Activated T-cell treated with anti-CD3 and anti-CD28 coated beads for 24 hours (primary cell): ENCODE measurements around the gene CNOT6L.
"Not testable (repeated sequence)": the region's sequence is repeated elsewhere in the genome, so short reads cannot be mapped to it uniquely, and the experiment has no call there.

Source experiments
- DNase-seq: peaks from one replicate; pipeline ENCODE4 v3.0.0-alpha.2; 2020; ENCODE audit warnings: low read depth

CNOT6L gene

DNA sequence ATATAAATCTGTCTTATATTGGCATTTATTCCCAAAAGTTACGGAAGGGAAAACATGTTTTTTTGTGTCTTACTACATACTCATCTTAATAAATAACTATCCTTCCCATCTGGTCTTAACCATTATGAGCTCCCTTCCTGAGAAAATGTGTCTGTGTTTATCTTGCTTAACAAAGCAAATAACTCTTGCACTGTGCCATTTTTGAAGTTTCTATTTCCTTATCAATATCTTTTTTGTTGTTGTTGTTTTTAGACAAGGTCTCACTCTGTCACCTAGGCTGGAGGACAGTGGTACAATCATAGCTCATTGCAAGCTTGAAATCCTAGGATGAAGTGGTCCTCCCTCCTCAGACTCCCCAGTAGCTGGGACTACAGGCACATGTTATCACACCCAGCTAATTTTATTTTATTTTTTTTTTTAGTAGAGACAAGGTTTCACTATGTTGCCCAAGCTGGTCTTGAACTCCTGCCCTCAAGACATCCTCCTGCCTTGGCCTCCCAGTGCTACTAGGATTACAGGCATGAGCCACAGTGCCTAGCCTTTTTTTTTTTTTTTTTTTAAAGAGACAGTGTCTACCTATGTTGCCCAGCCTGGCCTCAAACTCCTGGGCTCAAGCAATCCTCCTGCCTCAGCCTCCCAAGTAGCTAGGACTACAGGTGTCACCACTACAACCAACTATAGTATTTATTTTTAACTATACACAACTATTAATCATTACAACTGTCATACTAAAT lies 36.9 kb downstream of the CNOT6L start:
- no peak for DNase-seq

DNA sequence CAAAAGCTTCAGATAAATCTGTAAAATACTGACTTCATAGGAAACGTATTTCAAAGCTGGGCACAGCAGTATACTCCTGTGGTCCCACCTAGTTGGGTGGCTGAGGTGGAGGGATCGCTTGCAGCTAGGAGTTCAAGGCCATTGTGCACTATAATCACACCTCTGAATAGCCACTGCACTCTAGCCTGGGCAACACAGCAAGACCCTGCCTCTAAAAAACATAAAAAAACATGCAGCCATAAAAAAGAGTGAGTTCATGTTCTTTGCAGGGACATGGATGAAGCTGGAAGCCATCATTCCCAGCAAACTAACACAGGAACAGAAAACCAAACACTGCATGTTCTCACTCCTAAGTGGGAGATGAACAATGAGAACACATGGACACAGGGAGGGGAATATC lies 38.4 kb downstream of the CNOT6L start:
- DNase-seq: not testable (repeated sequence)

DNA sequence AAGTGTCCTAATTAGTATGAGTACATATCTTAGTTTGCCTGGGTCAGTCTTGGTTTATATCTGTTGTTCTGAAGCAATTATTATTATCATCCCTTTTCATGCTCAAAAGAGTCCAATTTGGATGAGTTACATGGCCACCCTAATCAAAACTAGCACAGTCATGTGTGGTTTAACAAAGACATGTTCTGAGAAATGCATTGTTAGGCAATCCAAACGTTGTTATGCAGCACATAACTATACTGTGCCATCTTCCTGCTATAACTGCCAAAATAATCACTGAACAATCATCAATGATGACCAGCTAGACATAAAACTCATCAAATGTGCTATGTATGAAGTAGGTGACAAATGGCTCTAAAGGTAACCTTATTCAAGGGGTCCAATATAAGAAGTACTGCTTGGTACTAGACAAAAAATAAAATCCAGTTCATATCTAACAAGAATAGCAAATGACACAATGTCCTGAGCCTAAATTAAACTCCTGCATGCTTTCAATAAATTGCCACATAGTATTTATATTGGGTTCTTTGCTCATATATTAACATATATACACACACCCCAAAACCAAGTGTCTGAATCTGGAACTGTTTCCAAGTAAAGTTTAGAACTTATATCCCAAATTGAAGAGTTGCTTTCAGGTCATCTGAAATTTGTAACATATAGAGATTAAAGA lies 41.9 kb downstream of the CNOT6L start:
- DNase-seq: no peak

DNA sequence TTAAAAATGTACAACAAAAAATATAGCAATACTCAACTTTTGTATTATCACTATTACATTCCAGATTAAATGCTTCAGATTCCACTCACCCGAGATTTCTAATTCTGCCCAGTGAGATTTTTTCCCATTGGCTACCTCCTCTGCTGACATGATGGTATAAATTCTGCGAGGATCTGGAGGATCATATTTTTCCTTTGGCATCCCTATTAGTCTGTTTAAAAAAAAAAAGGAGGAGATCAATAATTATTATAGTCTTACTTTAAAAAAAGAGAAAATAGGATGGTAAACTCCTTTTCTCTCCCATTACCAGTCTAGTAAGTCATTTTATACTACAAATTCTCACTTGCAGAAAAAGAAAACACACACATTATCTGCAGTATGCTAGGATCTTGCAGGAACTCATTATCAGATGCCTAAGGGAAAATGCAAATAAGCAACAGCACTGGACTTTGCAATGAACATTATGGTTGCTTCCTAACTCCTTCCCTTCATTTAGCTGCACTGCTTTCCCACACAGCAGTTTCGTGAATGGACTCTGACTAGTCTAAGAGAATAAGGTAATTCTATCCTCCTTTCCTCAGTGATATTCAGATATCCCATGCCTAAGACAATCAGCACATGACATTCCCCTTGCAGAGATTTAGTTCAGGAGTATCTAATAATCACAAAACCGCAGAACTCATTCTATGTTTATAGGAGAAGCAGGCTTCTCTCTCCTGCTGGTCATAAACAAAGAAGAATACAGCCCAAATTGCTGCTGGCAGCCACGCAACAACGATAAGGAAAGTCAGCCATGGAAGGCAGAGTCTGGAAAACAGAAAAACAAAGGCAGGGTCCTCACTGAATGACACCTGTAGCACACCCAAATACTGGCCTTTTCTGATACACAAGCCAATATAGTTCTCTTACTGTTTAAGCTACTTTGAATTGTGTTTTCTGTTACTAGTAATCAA lies 42.7 kb downstream of the CNOT6L start:
- DNase-seq: no peak

DNA sequence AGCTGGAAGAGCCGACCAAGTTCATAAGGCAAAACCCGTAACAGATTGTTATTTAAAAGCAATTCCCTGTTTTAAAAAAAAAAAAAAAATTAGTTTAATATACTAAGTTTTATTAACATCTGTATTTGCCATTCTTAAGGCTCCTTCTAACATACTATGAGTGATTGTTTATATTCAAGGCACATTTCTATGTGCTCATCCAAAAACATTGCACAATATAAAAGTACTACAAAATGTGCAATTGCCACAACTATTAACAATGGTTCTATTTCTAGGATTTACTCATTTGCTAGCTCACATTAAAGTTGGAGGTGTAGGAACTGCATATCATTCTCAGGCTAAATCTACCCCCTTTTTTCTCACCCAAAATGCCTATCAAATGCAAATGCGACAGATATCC lies 46.1 kb downstream of the CNOT6L start:
- DNase-seq: no peak

DNA sequence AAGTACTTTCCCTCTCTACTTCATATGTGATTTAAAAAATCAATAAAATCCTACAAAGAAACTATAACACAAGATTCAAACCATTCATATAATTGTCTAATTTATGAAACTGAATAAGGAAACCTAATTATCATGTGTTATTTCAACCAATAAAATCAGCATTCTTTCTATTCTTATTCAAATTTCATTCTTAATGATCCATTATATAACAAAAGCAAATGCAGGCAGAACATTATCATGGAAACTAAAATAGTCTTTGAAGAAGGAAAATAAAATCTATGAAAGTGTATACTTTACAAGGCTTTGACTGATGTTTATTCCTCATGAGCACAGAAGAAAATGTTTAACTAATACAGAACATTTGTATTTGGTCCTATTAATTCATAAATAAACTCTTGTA lies 47.6 kb downstream of the CNOT6L start:
- DNase-seq: no peak

DNA sequence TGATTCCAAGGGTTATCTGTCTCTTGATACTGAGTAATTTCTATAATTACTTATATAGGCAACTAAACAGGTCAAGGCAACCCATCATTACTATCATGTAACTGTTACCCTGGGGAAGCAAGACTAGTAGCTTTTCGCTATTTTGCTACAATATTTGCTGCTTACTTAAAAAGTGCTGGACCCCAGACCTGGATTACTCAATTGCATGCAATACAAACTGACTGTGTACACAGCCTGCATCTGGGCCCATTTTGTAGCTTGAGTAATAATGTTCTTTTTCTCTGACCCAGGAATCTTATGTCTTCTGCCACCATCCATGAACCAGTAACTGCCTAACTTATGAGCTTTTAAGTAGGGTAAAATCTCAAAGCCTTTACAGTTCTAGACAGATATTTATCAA lies 53.4 kb downstream of the CNOT6L start:
- no peak for DNase-seq

DNA sequence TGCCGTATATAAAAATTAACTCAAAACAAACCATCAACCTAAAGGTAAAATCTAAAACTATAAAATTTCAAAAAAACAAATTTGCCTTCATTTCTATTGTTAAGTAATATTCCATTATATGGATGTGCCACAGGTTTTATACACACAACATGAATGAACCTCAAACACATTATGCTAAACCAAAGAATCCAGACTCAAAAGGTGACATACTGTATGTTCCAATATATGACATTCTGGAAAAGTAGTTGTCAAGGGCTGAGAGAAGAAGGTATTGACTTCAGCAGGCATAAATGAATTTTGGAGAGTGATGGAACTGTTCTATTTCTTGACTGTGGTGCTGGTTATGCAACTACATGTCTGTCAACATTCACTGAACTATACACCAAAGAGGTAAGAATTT lies 56.6 kb downstream of the CNOT6L start:
- no peak for DNase-seq

DNA sequence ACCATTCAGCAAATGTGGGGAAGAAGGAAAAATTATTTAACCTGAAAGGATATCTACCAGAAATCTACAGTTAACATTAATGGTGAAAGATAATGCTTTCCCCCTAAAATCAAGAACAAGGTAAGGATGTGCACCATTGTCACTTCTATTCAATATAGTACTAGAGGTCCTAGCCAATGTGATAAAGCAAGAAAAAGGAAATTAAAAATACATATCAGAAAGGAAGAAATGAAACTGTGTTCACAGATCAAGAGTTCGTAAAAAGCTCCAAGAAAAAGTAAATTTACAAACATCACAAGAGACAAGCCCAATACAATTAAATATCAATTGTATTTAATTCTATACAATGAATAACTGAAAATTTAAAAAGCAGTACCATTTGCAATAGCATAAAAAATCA lies 57.6 kb downstream of the CNOT6L start:
- DNase-seq: no peak

DNA sequence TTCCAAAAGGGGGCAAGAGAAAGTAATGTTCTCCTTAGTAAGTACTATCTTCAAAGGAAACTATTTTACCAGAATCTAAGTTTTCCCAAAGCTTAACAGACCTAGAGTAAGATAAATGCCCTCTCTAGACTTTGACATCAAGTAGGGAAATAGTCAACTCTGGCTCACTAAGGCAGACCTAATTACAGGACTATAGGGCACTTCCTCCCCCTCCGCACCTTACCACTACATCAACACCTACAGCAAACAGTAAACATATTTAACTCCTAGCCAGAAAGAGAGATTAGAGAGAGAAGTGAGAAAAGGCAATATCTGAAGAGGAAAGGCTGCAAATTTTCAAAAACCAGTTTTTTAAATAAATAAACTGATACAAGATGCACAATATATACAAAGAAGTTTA lies 60.4 kb downstream of the CNOT6L start:
- DNase-seq: no peak

DNA sequence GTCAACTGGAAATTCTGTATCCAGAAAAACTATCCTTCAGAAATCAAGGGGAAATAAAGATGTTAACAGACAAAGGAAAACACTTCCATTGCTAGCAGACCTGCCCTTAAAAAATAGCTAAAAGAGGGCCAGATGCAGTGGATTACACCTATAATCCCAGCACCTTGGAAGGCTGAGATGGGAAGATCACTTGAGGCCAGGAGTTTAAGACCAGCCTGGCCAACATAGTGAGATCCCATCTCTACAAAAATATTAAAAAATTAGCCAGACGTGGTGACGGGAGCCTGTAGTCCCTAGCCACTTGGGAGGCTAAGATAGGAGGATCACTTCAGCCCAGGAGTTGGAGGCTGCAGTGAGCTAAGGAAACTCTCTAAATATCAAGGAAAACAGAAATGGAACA lies 67.4 kb downstream of the CNOT6L start:
- no peak for DNase-seq

DNA sequence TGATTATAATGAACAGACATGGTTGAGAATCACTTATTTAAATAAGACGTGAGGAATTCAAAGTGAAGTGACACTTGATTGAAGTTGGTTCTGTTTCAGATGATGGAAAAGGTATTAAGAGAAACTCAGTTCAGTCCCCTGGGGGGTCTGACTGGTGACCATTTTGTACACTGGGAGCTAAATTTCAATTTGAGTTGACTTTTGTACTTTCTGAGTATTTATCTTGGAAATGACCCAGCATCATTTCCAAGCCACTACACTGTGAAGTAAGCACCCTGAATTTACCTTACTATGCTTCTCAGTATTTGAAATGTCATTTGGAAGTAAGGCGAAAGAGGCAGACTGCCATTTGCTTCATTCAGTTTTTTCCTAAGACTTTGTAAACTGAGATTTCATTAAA lies 73.4 kb downstream of the CNOT6L start:
- no peak for DNase-seq

DNA sequence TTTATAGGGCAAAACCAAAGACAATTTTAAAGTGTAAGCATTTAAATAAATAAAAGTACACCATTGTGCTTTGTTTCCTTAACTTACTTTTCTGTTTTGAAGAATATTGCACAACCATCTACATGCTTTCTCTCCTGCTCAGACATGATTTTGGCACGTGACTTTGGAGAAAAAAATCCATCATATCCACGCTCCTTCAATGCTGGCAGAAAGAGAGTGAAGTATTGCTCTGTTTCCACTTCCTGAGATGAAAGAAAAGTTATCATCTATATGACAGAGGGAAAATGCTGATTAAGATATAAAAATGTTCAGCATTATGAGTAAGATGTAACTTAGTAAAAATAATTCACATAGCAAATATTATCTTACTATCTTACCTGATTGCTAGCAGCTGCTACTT lies 77.1 kb downstream of the CNOT6L start:
- DNase-seq: no peak

DNA sequence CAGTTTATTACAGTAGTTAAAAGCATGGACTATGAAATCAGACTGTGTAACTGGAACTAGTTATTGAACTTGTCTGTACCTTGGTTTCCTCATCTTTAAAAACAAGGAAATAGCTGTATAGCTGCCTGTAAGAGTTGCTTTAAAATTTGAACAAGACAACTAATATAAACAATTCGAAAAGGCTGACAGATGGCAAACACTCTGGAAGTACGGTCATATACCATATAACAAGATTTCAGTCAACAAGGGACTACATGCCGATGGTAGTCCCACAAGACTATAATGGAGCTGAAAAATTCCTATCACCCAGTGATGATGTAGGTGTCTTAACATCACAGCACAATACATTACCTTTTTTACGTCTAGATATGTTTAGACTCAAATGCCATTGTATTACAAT lies 78.7 kb downstream of the CNOT6L start:
- DNase-seq: no peak

DNA sequence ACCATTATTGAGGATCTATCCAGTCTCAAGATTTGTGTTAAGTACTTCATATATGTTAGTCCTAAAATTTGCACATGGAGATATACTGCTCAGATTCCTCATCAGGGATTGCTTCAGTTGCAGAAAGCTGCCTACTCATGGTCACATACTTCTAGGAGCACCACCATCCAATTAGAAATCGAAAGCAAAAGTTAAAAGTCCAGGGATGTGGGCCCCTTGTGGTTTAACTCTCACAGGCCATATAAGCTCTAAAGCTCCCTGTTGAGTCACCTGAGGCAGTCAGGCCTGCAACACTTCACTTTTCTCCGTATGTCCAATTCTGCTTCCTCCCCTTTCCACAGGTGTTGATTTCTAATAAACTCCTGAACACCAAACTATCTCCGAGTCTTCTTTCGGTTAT lies 84.2 kb downstream of the CNOT6L start:
- DNase-seq: peak; percentile 22

DNA sequence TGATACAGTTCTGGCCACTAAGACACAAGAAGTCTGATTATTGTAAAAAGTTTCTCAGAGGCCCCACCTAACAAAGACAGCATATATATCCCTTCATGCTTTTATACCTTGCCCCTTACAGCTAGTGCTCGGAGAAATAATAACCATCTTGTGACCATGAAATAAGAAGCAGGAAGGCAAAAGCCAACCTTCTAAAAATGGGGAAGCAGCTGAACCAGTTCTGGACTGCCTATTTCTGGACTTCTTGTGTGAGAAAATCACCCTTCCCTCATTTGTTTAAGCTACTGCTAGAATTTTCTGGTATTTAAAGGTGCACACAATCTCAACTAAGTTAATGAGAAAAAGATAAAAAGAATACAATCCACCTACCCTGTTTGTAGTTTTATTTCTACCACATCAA lies 87.5 kb downstream of the CNOT6L start:
- no peak for DNase-seq

DNA sequence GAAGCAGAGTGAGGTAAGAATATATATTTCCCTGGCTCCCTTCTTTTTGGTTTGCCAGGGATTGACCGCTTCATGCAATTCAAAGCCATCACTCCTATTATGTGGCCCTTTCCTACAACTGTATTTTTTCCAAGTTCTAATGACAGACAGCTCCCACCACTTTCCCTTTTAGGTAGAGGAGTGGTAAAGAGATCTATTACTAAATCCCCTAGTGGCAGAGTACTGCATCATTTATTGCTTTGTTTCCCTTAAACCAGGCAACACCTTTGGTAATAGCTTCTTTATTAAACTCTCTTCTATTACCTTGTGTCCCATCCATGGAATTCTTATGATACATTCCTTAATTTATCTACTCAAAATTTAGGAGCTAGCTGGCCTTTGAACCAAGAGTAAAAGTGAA lies 90.7 kb downstream of the CNOT6L start:
- no peak for DNase-seq

DNA sequence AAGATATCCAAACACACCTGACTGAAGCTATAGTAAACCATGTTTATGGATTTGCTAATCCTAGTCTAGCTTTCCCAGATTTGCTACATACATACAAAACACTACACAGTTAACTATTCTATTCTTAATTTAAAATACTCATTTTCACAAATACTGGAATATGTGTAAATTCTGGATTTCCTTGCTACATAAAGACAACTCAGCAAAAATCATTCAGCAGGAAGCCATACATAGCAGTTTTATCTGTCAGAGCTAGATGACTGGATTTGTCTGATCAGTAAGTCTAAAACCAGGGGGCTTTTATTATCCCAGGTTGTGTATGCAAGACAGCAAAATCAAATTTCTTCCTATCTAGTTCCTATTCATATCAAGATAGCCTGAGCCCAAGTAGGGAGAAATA lies 98.1 kb downstream of the CNOT6L start:
- no peak for DNase-seq

DNA sequence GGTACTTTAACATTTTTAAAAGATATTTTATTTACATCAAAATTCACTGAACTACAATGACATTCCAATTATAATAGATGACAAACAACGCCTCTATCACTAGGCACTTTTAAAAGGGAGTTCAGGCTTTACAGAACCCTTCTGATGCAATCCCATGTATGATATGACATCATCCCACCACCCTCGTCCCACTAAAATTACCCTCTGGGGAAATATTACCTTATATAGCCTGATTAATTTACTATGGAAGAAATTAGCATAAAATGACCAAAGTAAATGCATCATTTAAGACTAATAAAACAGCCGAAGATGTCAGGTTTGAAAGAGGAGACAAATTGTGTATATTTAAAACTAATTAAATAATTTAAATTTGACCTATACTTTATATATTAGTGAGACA lies 100.7 kb downstream of the CNOT6L start:
- DNase-seq: not testable (repeated sequence)

DNA sequence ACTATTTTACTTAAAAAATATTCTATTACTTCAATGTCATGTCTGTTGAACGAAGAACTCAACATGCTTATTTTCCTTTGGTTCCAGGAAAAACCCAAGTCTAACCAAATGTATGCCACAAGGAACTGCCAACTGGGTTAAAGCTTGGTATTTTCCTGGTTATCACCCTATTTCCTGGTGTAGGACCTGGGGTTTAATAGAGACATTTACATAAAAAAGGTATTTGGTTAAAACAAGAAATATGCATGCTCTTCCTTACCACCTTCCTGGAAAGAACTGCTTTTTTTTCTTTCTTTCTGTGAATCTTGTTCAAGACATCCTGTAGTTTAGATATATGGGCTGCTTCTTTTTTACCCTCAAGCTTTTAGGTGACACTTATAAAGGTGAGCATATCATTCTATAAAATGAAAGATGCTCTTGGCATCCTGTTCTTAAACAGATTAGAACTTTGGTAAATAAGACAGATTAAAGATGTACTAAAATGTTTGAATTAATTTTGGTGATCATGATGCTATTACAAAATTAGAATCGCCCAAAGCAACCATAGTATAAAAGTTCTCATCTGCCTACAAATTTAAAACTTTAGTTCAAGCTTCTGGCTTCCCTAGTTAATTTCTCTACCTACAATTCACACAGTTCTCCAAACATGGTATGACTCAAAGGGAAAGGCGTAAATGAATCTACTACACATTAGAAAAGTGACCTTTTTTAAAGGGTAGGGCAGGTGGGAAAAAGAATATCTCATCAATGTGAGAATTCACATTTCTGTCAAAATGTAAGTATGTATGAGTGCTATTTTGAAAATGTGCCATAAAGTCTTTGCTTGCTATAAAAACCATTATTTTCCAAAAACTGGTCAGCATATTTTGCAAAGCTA lies 103.5 kb downstream of the CNOT6L start:
- no peak for DNase-seq

DNA sequence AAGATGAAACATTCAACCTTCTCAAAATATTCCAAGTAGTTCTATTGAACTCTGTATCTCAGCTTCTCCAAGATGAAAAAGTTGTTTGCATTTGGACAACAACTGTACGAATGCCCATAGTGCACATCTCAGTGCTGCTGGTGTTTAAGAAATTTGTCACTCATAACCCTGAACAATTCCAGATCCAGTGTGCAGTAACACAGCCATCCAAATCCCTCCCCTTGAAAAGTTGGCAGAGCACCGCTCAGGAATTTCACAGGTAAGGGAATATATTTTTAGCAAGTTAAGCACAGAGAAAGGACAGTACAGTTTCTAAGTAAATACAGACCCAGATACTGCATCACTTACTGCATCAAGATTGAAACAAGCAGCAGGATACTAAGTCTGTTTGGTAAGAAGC lies 104.7 kb downstream of the CNOT6L start:
- no peak for DNase-seq

DNA sequence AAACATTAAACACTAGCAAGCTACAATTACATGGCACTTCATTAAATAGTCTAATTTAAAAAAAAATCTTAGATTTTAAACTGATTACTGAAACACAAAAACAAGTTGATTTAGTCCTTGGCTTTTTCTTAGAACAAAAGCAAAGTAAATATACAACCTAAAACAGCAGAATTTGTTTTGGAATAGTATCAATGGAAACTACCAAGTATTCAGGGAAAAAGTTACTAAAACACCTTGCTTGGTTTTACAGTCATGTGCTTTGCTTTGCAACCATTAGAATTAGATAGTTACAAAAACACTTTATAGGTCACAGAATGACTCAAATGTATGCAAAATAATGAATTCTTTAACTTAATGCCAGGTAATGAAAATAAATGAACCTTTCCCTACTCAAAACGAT lies 105.3 kb downstream of the CNOT6L start:
- DNase-seq: no peak
